Testis (tissue), 2 donors: ENCODE data around the gene GRK5.
A peak's percentile ranks its signal among the peaks of the same experiment; 100 is the strongest.

Experiments used
- POLR2A ChIP-seq: fragments of 450-650 bp; IDR thresholded peaks from one replicate; pipeline ENCODE4 v1.6.1; 2017; ENCODE audit warnings: antibody characterized with exemption, mild to moderate bottlenecking, moderate library complexity
- TF ChIP-seq, protein P1 (sequence below), 3 experiments: fragments of 450-650 bp in 2 of 3; fragments of 200-600 bp in 1 of 3; sonication (generic) in 1 of 3; IDR thresholded peaks; one replicate each; pipeline ENCODE4 v1.5.1; 2016 to 2019; ENCODE audit warnings: antibody characterized with exemption in 3 of 3, mild to moderate bottlenecking in 2 of 3, moderate library complexity in 1 of 3

DNA sequence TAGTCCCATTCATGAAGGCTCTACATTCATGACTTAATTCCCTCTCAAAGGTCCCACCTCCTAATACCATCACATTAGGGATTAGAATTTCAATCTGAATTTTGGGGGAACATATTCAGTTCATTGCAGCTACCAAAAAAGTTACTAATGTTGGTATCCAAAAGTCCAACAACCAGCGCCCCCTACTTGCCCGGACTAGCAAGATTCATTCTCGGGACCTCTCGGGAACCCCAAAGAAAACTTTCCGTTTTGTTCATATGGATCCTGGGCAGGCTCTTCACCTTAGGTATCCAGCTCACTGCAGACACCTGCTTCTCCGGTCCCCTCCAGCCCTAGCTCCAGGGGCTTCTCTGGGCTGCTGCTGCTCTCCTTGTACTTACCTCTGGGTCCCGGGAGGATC, 8.9 kb upstream of the GRK5 start:
- TF ChIP-seq, protein P1, sequence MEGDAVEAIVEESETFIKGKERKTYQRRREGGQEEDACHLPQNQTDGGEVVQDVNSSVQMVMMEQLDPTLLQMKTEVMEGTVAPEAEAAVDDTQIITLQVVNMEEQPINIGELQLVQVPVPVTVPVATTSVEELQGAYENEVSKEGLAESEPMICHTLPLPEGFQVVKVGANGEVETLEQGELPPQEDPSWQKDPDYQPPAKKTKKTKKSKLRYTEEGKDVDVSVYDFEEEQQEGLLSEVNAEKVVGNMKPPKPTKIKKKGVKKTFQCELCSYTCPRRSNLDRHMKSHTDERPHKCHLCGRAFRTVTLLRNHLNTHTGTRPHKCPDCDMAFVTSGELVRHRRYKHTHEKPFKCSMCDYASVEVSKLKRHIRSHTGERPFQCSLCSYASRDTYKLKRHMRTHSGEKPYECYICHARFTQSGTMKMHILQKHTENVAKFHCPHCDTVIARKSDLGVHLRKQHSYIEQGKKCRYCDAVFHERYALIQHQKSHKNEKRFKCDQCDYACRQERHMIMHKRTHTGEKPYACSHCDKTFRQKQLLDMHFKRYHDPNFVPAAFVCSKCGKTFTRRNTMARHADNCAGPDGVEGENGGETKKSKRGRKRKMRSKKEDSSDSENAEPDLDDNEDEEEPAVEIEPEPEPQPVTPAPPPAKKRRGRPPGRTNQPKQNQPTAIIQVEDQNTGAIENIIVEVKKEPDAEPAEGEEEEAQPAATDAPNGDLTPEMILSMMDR (IDR thresholded peaks at IDR 0.05), result peak in 2 of 3 experiments; percentile 17 to 29
- no peak for TF ChIP-seq POLR2A
